Lung (tissue), 12 donors: ENCODE data around the gene NKAIN2. TPM values are rescaled to one million over a fixed set of nuclear protein-coding genes. Genes with fewer than 3 reads are reported as not detected.

Experiments used
- ATAC-seq: fragments of 200-7000 bp; cut with Tn5 transposase; one replicate; pipeline ENCODE4 v1.9.1; 2020; ENCODE audit warnings: moderate number of reproducible peaks; ENCODE audit not compliant: insufficient read depth, low FRiP score
- DNase-seq, 3 donors: peaks; one replicate each; pipeline ENCODE4 v3.0.0-alpha.2; 2013 to 2017
- H3K27ac ChIP-seq, 2 donors: one replicate each; pipeline ENCODE4 v1.5.1; 2013; ENCODE audit warnings: mild to moderate bottlenecking in 2 of 2, moderate library complexity in 2 of 2, control low read depth in 1 of 2, inconsistent platforms in 1 of 2, low read depth in 1 of 2, low read length in 1 of 2
- H3K27me3 ChIP-seq, 3 donors: one replicate each; pipeline ENCODE4 v1.5.1; 2013; ENCODE audit warnings: low read length in 2 of 3; ENCODE audit not compliant: control insufficient read depth in 3 of 3, insufficient read depth in 3 of 3
- H3K36me3 ChIP-seq, 4 donors: one replicate each; pipeline ENCODE4 v1.5.1; 2013; ENCODE audit warnings: low read length in 4 of 4, mild to moderate bottlenecking in 1 of 4, moderate library complexity in 1 of 4; ENCODE audit not compliant: control insufficient read depth in 4 of 4, insufficient read depth in 4 of 4
- H3K4me1 ChIP-seq, 5 donors: one replicate each; pipeline ENCODE4 v1.5.1; 2013; ENCODE audit warnings: low read length in 5 of 5, mild to moderate bottlenecking in 2 of 5, moderate library complexity in 1 of 5; ENCODE audit not compliant: control insufficient read depth in 5 of 5, insufficient read depth in 5 of 5
- H3K4me3 ChIP-seq: one replicate; pipeline ENCODE4 v1.5.1; 2013; ENCODE audit warnings: mild to moderate bottlenecking, control low read depth, moderate library complexity
- H3K9ac ChIP-seq, 2 donors: one replicate each; pipeline ENCODE4 v1.5.1; 2013; ENCODE audit warnings: low read length in 2 of 2, control low read depth in 1 of 2; ENCODE audit not compliant: insufficient read depth in 1 of 2
- H3K9me3 ChIP-seq, 4 donors: one replicate each; pipeline ENCODE4 v1.5.1; 2013; ENCODE audit warnings: low read length in 3 of 4, mild to moderate bottlenecking in 1 of 4, moderate library complexity in 1 of 4; ENCODE audit not compliant: control insufficient read depth in 4 of 4, insufficient read depth in 3 of 4
- WGBS, 2 donors: extraction: QIAGEN DNeasy Blood & Tissue Kit; methylation state at CpG; one replicate each; pipeline ENCODE4 v1.1.7; 2013; 5-methylcytosine and 5-hydroxymethylcytosine counted together
- polyA plus RNA-seq, 2 donors: library from polyadenylated mRNA; stranded (reverse); fragments of 200-250 nt; gene quantifications; one replicate each; pipeline ENCODE4 v1.2.1, GENCODE V29; 2013
- total RNA-seq, 2 donors: library from RNA; depleted of rRNA in 1 of 2; stranded (reverse); fragments of >200 nt in 1 of 2; gene quantifications; one replicate each; pipeline ENCODE4 v1.2.1, GENCODE V29; 2014 to 2021
- TF ChIP-seq, protein P1 (sequence below): IDR thresholded peaks from 2 replicates; pipeline ENCODE4 v1.5.1; 2012; ENCODE audit warnings: mild to moderate bottlenecking; ENCODE audit errors: control extremely low read depth, extremely low read depth
- donor health status: control.
- donor health status: control.
- donor health status: Bipolar disorder and iron deficiency.
- donor health status: healthy.
- donor health status: DM: yes; HTN: yes; CAD: no.

NKAIN2 gene
- total and polyA plus RNA-seq, 4 donors, result 0.01 to 4.4 TPM; not detected in 2

DNA sequence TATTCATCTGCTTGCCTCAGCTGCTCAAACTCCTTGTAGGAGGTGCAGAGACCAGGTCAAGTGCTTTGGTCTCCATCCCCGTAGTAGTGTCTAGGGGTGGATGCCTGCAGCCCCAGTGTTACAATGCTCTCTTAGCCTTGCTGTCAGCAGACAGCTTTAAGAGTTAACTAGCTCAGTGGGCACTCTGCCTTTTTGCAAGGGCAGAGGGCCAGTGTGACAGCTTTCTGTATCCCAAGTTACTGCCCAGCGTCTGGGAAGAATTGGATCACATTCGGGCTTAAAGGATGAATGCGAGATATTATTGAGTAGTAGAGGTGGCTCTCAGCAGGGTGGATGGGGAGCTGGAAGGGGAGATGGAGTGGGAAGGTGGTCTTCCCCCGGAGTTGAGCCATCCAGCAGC lies 818.7 kb downstream of the NKAIN2 start:
- Histone ChIP-seq H3K27ac (no peak overlapping the region), H3K9ac (no peak overlapping the region), H3K4me1 (no peaks in the 10 kb centered on the region), H3K27me3 (no peaks in the 10 kb centered on the region), H3K36me3 (no peaks in the 10 kb centered on the region), H3K9me3 (no peaks in the 10 kb centered on the region), H3K4me3 (no peak overlapping the region)
- TF ChIP-seq, protein P1, sequence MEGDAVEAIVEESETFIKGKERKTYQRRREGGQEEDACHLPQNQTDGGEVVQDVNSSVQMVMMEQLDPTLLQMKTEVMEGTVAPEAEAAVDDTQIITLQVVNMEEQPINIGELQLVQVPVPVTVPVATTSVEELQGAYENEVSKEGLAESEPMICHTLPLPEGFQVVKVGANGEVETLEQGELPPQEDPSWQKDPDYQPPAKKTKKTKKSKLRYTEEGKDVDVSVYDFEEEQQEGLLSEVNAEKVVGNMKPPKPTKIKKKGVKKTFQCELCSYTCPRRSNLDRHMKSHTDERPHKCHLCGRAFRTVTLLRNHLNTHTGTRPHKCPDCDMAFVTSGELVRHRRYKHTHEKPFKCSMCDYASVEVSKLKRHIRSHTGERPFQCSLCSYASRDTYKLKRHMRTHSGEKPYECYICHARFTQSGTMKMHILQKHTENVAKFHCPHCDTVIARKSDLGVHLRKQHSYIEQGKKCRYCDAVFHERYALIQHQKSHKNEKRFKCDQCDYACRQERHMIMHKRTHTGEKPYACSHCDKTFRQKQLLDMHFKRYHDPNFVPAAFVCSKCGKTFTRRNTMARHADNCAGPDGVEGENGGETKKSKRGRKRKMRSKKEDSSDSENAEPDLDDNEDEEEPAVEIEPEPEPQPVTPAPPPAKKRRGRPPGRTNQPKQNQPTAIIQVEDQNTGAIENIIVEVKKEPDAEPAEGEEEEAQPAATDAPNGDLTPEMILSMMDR, result no peak
- DNase-seq, result no peak
- WGBS, 2 donors, result 90 to 98% methylated on average over 5 of the region's 5 CpGs
- ATAC-seq, result no peak

DNA sequence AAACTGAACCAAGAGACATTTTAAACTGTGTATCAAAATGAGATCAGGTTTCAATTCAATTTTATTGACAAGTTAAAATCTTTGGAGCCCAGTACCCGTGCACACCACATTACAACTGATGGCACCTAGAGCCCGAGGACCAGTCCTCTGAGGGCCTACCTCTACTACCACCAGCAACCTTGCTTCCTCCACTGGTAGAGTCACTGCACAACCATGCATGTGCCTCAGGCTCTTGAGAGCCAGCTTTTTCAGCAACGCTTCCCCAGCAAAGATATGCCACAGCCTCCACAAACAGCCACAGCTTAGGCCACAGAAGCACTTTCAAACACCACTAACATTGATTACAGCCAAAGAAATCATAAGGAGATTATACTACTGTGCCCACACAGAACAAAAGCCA lies 830.0 kb downstream of the NKAIN2 start:
- 87 to 89% methylated on average over 3 of the region's 3 CpGs for WGBS, 2 donors
- no peak overlapping the region for H3K9ac ChIP-seq
- no peak overlapping the region for H3K4me3 ChIP-seq
- no peaks in the 10 kb centered on the region for H3K27me3 ChIP-seq
- H3K4me1 ChIP-seq, result peaks cover 0 to 11% (median 0%) of the 10 kb centered on the region in 5 donors
- H3K36me3 ChIP-seq, result no peaks in the 10 kb centered on the region
- TF ChIP-seq, protein P1, result no peak
- DNase-seq (no peak), ATAC-seq (no peak)
- peaks cover 0 to 2% (median 0%) of the 10 kb centered on the region in 4 donors for H3K9me3 ChIP-seq
- no peak overlapping the region for H3K27ac ChIP-seq

DNA sequence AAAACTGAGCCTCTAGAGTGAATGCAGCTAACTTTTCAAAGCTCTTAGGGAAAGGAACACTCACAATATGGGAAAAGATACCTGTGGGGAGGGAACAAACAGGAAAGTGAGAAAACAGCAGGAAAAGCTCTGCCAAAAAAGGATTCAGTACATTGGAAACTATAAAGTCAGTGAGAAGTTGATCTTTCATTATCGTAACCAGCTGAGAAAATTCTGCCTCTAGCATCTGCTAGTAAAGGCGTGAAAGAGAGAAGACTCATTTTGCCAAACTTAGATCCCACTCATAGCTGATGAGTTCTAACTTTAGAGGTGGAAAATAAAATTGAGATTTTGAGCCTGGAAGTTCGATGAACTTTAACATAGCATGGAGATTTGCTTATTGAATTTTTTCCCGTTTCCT lies 836.8 kb downstream of the NKAIN2 start:
- ATAC-seq, result no peak
- no peaks in the 10 kb centered on the region for H3K9me3 ChIP-seq
- H3K9ac ChIP-seq, result no peak overlapping the region
- WGBS, 2 donors, result 90 to 94% methylated on average over 4 of the region's 4 CpGs
- H3K36me3 ChIP-seq, result no peaks in the 10 kb centered on the region
- no peak overlapping the region for H3K27ac ChIP-seq
- no peaks in the 10 kb centered on the region for H3K4me1 ChIP-seq
- DNase-seq, result no peak
- H3K4me3 ChIP-seq, result no peak overlapping the region
- TF ChIP-seq, protein P1, result no peak
- no peaks in the 10 kb centered on the region for H3K27me3 ChIP-seq

DNA sequence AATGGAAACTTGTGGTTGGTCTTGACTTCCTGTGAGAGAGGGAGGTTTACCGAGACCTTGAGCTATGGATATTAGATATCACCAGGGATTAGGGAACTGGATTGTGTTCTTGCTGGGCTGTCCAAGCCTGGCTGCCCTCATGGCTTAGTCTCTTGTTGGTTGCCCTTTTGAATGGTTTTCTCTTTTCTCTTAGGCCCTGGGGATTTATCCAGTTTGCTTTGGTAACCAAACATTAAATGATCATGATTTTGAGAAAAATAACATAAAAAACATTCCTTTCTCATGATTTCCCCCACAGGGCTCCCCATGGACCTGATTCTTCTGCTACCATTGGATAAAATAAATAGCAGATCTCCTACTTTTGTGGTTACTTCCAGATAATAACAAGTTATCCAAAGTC lies 852.2 kb downstream of the NKAIN2 start:
- H3K9me3 ChIP-seq, result no peaks in the 10 kb centered on the region
- 72 to 83% methylated on average over 1 of the region's 1 CpG for WGBS, 2 donors
- H3K27ac ChIP-seq, result no peak overlapping the region
- H3K36me3 ChIP-seq, result no peaks in the 10 kb centered on the region
- H3K9ac ChIP-seq, result no peak overlapping the region
- no peaks in the 10 kb centered on the region for H3K27me3 ChIP-seq
- H3K4me3 ChIP-seq, result no peak overlapping the region
- DNase-seq (no peak), ATAC-seq (no peak)
- H3K4me1 ChIP-seq, result peaks cover 0 to 6% (median 0%) of the 10 kb centered on the region in 5 donors
- TF ChIP-seq, protein P1, result no peak
